ENCODE results near the gene CRACDL.

Gene CRACDL

GRCh38 chr2:98809878-98810587 lies 126.0 kb downstream of the CRACDL start:
- no peak overlapping the region for H3K9ac ChIP-seq (ENCODE audit: low read depth, low read length)
- no peaks in the 10 kb centered on the region for H3K4me1 ChIP-seq (ENCODE audit: control insufficient read depth, insufficient read depth, low read length)
- no peak overlapping the region for H3K4me3 ChIP-seq (ENCODE audit: low read depth, low read length)
- no peaks in the 10 kb centered on the region for H3K9me3 ChIP-seq (ENCODE audit: control insufficient read depth, insufficient read depth, low read length)
- no peaks in the 10 kb centered on the region for H3K36me3 ChIP-seq (ENCODE audit: control insufficient read depth, insufficient read depth, low read length)
- no peaks in the 10 kb centered on the region for H3K27me3 ChIP-seq (ENCODE audit: control insufficient read depth, insufficient read depth, low read length)

GRCh38 chr2:98809116-98809515 lies 126.9 kb downstream of the CRACDL start:
- Histone ChIP-seq H3K9ac (ENCODE audit: low read depth, low read length) (no peak overlapping the region), H3K9me3 (ENCODE audit: control insufficient read depth, insufficient read depth, low read length) (no peaks in the 10 kb centered on the region), H3K4me3 (ENCODE audit: low read depth, low read length) (no peak overlapping the region), H3K27me3 (ENCODE audit: control insufficient read depth, insufficient read depth, low read length) (no peaks in the 10 kb centered on the region), H3K4me1 (ENCODE audit: control insufficient read depth, insufficient read depth, low read length) (no peaks in the 10 kb centered on the region), H3K36me3 (ENCODE audit: control insufficient read depth, insufficient read depth, low read length) (no peaks in the 10 kb centered on the region)

DNA sequence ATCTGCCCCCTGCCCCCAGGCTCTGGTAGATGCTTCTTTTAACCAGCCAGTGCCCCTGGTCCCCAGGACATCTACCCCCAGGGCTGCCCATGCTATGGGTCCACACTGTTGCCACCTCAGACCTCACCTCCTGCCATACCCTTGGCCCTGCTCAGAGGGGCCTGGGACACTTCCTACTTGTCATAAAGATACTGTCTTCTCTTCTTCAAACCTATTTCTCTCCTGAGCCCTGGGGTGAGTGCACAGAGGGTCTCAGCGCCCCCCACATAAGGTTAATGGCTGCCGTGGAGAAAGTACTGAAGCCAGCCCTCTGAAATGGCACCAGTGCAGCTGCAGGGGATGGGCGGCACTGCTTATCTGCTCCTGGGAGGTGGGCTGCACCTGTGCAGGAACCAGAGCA lies 127.5 kb downstream of the CRACDL start:
- no peak overlapping the region for H3K4me3 ChIP-seq (ENCODE audit: low read depth, low read length)
- H3K27me3 ChIP-seq (ENCODE audit: control insufficient read depth, insufficient read depth, low read length): no peaks in the 10 kb centered on the region
- no peaks in the 10 kb centered on the region for H3K9me3 ChIP-seq (ENCODE audit: control insufficient read depth, insufficient read depth, low read length)
- H3K4me1 ChIP-seq (ENCODE audit: control insufficient read depth, insufficient read depth, low read length): no peaks in the 10 kb centered on the region
- no peaks in the 10 kb centered on the region for H3K36me3 ChIP-seq (ENCODE audit: control insufficient read depth, insufficient read depth, low read length)
- H3K9ac ChIP-seq (ENCODE audit: low read depth, low read length): no peak overlapping the region

- no peaks in the 10 kb centered on the region for H3K9me3 ChIP-seq (ENCODE audit: control insufficient read depth, insufficient read depth, low read length)
- H3K27me3 ChIP-seq (ENCODE audit: control insufficient read depth, insufficient read depth, low read length): no peaks in the 10 kb centered on the region
- no peak overlapping the region for H3K4me3 ChIP-seq (ENCODE audit: low read depth, low read length)
- no peaks in the 10 kb centered on the region for H3K4me1 ChIP-seq (ENCODE audit: control insufficient read depth, insufficient read depth, low read length)
- H3K9ac ChIP-seq (ENCODE audit: low read depth, low read length): no peak overlapping the region
- no peaks in the 10 kb centered on the region for H3K36me3 ChIP-seq (ENCODE audit: control insufficient read depth, insufficient read depth, low read length)
Observed at GRCh38 chr2:98807929-98808328, 128.1 kb downstream of the CRACDL start.

- Histone ChIP-seq H3K27me3 (ENCODE audit: control insufficient read depth, insufficient read depth, low read length) (no peaks in the 10 kb centered on the region), H3K9ac (ENCODE audit: low read depth, low read length) (no peak overlapping the region), H3K9me3 (ENCODE audit: control insufficient read depth, insufficient read depth, low read length) (no peaks in the 10 kb centered on the region), H3K4me1 (ENCODE audit: control insufficient read depth, insufficient read depth, low read length) (no peaks in the 10 kb centered on the region), H3K36me3 (ENCODE audit: control insufficient read depth, insufficient read depth, low read length) (no peaks in the 10 kb centered on the region), H3K4me3 (ENCODE audit: low read depth, low read length) (no peak overlapping the region)
Observed at GRCh38 chr2:98807221-98807620, 128.8 kb downstream of the CRACDL start.

- Histone ChIP-seq H3K27me3 (ENCODE audit: control insufficient read depth, insufficient read depth, low read length) (no peaks in the 10 kb centered on the region), H3K4me1 (ENCODE audit: control insufficient read depth, insufficient read depth, low read length) (no peaks in the 10 kb centered on the region), H3K36me3 (ENCODE audit: control insufficient read depth, insufficient read depth, low read length) (no peaks in the 10 kb centered on the region), H3K9ac (ENCODE audit: low read depth, low read length) (no peak overlapping the region), H3K4me3 (ENCODE audit: low read depth, low read length) (no peak overlapping the region), H3K9me3 (ENCODE audit: control insufficient read depth, insufficient read depth, low read length) (no peaks in the 10 kb centered on the region)
Observed at GRCh38 chr2:98806236-98806697, 129.8 kb downstream of the CRACDL start.

DNA sequence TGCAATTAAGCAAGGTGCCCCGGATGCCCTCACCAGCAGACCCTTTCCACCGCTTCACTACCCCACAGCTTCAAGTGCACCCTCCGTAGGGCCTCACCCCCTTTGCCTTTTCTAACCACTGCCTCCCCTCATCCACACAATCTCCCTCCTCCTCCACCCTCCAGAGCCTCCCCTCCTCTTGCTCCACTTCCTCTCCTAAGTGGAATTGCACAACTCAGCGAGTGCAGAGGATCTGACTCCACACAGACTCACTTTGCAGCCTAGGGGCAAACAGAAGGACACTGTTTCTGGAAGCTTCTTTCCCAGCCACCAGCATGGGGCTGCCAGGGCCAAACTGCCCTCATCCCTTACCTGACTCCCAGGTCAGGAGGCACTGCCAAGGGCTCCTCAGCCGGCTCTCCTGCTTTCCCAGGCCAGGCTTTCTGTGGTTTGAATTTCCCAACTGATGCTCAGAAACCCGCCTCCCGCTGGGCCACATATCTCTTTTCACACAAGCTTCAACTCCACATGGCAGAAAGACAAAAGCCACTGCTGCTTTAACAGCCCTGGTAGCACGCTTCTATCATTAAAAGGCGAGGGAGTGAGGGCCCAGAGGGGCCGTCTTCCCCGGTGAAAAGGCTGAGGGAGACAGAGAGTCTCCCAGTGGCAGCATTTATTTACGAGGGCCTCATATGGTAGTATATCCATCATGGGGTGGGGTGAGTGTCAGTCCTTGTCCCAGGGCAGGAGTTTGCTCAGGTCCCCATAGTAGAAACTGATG lies 130.4 kb downstream of the CRACDL start:
- Histone ChIP-seq H3K9me3 (ENCODE audit: control insufficient read depth, insufficient read depth, low read length) (no peaks in the 10 kb centered on the region), H3K4me3 (ENCODE audit: low read depth, low read length) (no peak overlapping the region), H3K9ac (ENCODE audit: low read depth, low read length) (no peak overlapping the region), H3K27me3 (ENCODE audit: control insufficient read depth, insufficient read depth, low read length) (no peaks in the 10 kb centered on the region), H3K4me1 (ENCODE audit: control insufficient read depth, insufficient read depth, low read length) (no peaks in the 10 kb centered on the region), H3K36me3 (ENCODE audit: control insufficient read depth, insufficient read depth, low read length) (no peaks in the 10 kb centered on the region)

- Histone ChIP-seq H3K27me3 (ENCODE audit: control insufficient read depth, insufficient read depth, low read length) (no peaks in the 10 kb centered on the region), H3K36me3 (ENCODE audit: control insufficient read depth, insufficient read depth, low read length) (no peaks in the 10 kb centered on the region), H3K9me3 (ENCODE audit: control insufficient read depth, insufficient read depth, low read length) (no peaks in the 10 kb centered on the region), H3K4me3 (ENCODE audit: low read depth, low read length) (no peak overlapping the region), H3K9ac (ENCODE audit: low read depth, low read length) (no peak overlapping the region), H3K4me1 (ENCODE audit: control insufficient read depth, insufficient read depth, low read length) (no peaks in the 10 kb centered on the region)
Observed at GRCh38 chr2:98804736-98805135, 131.3 kb downstream of the CRACDL start.

- no peaks in the 10 kb centered on the region for H3K27me3 ChIP-seq (ENCODE audit: control insufficient read depth, insufficient read depth, low read length)
- H3K9ac ChIP-seq (ENCODE audit: low read depth, low read length): no peak overlapping the region
- H3K36me3 ChIP-seq (ENCODE audit: control insufficient read depth, insufficient read depth, low read length): no peaks in the 10 kb centered on the region
- no peaks in the 10 kb centered on the region for H3K9me3 ChIP-seq (ENCODE audit: control insufficient read depth, insufficient read depth, low read length)
- H3K4me3 ChIP-seq (ENCODE audit: low read depth, low read length): no peak overlapping the region
- H3K4me1 ChIP-seq (ENCODE audit: control insufficient read depth, insufficient read depth, low read length): no peaks in the 10 kb centered on the region
Observed at GRCh38 chr2:98804265-98804650, 131.8 kb downstream of the CRACDL start.

GRCh38 chr2:98803405-98804264 lies 132.4 kb downstream of the CRACDL start:
- Histone ChIP-seq H3K9me3 (ENCODE audit: control insufficient read depth, insufficient read depth, low read length) (no peaks in the 10 kb centered on the region), H3K9ac (ENCODE audit: low read depth, low read length) (no peak overlapping the region), H3K4me1 (ENCODE audit: control insufficient read depth, insufficient read depth, low read length) (no peaks in the 10 kb centered on the region), H3K36me3 (ENCODE audit: control insufficient read depth, insufficient read depth, low read length) (no peaks in the 10 kb centered on the region), H3K27me3 (ENCODE audit: control insufficient read depth, insufficient read depth, low read length) (no peaks in the 10 kb centered on the region), H3K4me3 (ENCODE audit: low read depth, low read length) (no peak overlapping the region)

DNA sequence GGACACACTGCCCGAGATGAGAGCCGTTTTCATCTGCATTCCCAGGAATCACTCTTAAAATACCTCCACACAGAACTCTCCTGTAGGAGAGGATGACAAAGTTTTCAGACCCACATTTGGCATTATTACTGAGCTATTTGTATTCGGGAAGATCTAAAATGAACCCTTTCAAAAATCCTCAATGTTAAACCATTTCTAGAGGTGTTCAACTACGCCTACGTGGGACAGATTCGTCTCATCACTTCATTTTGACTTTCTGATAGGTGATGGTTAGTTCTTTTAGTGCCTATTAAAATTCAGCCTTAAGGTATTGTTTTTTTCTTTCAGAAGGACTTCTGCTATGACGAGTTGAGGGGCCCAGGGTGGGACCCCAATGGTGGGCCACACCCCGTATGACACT lies 133.7 kb downstream of the CRACDL start:
- H3K27me3 ChIP-seq (ENCODE audit: control insufficient read depth, insufficient read depth, low read length): no peaks in the 10 kb centered on the region
- no peaks in the 10 kb centered on the region for H3K36me3 ChIP-seq (ENCODE audit: control insufficient read depth, insufficient read depth, low read length)
- no peaks in the 10 kb centered on the region for H3K9me3 ChIP-seq (ENCODE audit: control insufficient read depth, insufficient read depth, low read length)
- H3K4me3 ChIP-seq (ENCODE audit: low read depth, low read length): no peak overlapping the region
- no peaks in the 10 kb centered on the region for H3K4me1 ChIP-seq (ENCODE audit: control insufficient read depth, insufficient read depth, low read length)
- no peak overlapping the region for H3K9ac ChIP-seq (ENCODE audit: low read depth, low read length)

Data from iPS-15b (cell line).